WTC11 (cell line): ENCODE measurements around the gene BMP8A. TPM values are rescaled to one million over a fixed set of nuclear protein-coding genes. Genes with fewer than 3 reads are reported as not detected.

Source experiments
- ATAC-seq: fragments of 200-7000 bp; cut with Tn5 transposase; 2 replicates; pipeline ENCODE4 v1.10.0; 2021; ENCODE audit warnings: mild to moderate bottlenecking, moderate library complexity
- CTCF ChIA-PET: fragments of 300-600 bp; sonication (Branson Sonifier 250); formaldehyde crosslinking; loops from one replicate; lab custom pipeline; 2021; ENCODE audit warnings: antibody characterized with exemption; lab: Charles Lee
- POLR2A ChIA-PET: fragments of 350-600 bp; sonication (Branson Sonifier 250); formaldehyde crosslinking; loops from one replicate; lab custom pipeline; 2021; ENCODE audit warnings: antibody characterized with exemption; lab: Charles Lee
- DNase-seq: peaks from one replicate; pipeline ENCODE4 v3.0.0; 2021; ENCODE audit warnings: low spot score
- H3K27ac Mint-ChIP-seq: 2 replicates; pipeline ENCODE4 v1.8.0; 2021; ENCODE audit warnings: mixed read lengths
- H3K27me3 Mint-ChIP-seq: 2 replicates; pipeline ENCODE4 v1.8.0; 2021; ENCODE audit warnings: low read depth, mild to moderate bottlenecking, moderate library complexity, mixed read lengths
- H3K36me3 Mint-ChIP-seq: 2 replicates; pipeline ENCODE4 v1.8.0; 2021; ENCODE audit warnings: mixed read lengths
- H3K4me1 Mint-ChIP-seq: 2 replicates; pipeline ENCODE4 v1.8.0; 2022; ENCODE audit warnings: mixed read lengths
- H3K4me3 Mint-ChIP-seq: 2 replicates; pipeline ENCODE4 v1.8.0; 2021; ENCODE audit warnings: mild to moderate bottlenecking, moderate library complexity, mixed read lengths
- H3K9me3 Mint-ChIP-seq: 2 replicates; pipeline ENCODE4 v1.8.0; 2021; ENCODE audit warnings: mixed read lengths
- ATF1 ChIP-seq: sonication (generic); formaldehyde crosslinking; IDR thresholded peaks from 2 replicates; pipeline ENCODE4 v1.8.1; 2023; ENCODE audit warnings: mild to moderate bottlenecking, moderate library complexity, missing genetic modification reagents
- ATF3 ChIP-seq: sonication (generic); formaldehyde crosslinking; conservative IDR thresholded peaks from 2 replicates; pipeline ENCODE4 v1.8.1; 2022; ENCODE audit warnings: mild to moderate bottlenecking, missing genetic modification reagents
- CREB1 ChIP-seq: sonication (generic); formaldehyde crosslinking; IDR thresholded peaks from 2 replicates; pipeline ENCODE4 v1.8.0; 2023; ENCODE audit warnings: mild to moderate bottlenecking, missing genetic modification reagents
- EMX1 ChIP-seq: fragments of 250-450 bp; sonication (Bioruptor Pico); IDR thresholded peaks from 2 replicates; pipeline ENCODE4 v1.8.0; 2021; ENCODE audit warnings: mild to moderate bottlenecking
- ETV6 ChIP-seq: sonication (generic); formaldehyde crosslinking; IDR thresholded peaks from 2 replicates; pipeline ENCODE4 v1.8.1; 2022; ENCODE audit warnings: mild to moderate bottlenecking, missing genetic modification reagents
- FOXK1 ChIP-seq: sonication (generic); formaldehyde crosslinking; IDR thresholded peaks from 2 replicates; pipeline ENCODE4 v1.8.0; 2022; ENCODE audit warnings: mild to moderate bottlenecking, moderate library complexity, missing genetic modification reagents
- GABPB1 ChIP-seq: sonication (generic); formaldehyde crosslinking; IDR thresholded peaks from 2 replicates; pipeline ENCODE4 v1.8.1; 2023; ENCODE audit warnings: mild to moderate bottlenecking, missing genetic modification reagents
- HMGA2 ChIP-seq: fragments of 250-450 bp; sonication (Bioruptor Pico); IDR thresholded peaks from 2 replicates; pipeline ENCODE4 v1.4.0; 2021; ENCODE audit warnings: mild to moderate bottlenecking, moderate library complexity
- JAZF1 ChIP-seq: fragments of 250-450 bp; sonication (Bioruptor Pico); IDR thresholded peaks from 2 replicates; pipeline ENCODE4 v1.9.0; 2021; ENCODE audit warnings: moderate library complexity, mild to moderate bottlenecking, inconsistent platforms
- JUN ChIP-seq: sonication (generic); formaldehyde crosslinking; IDR thresholded peaks from 2 replicates; pipeline ENCODE4 v1.8.0; 2023; ENCODE audit warnings: mild to moderate bottlenecking, missing genetic modification reagents
- MAX ChIP-seq: sonication (generic); formaldehyde crosslinking; IDR thresholded peaks from 2 replicates; pipeline ENCODE4 v1.8.0; 2022; ENCODE audit warnings: mild to moderate bottlenecking, missing genetic modification reagents
- NFE2L1 ChIP-seq: sonication (generic); formaldehyde crosslinking; IDR thresholded peaks from 2 replicates; pipeline ENCODE4 v1.8.1; 2023; ENCODE audit warnings: missing genetic modification reagents
- NFYB ChIP-seq: sonication (generic); formaldehyde crosslinking; conservative IDR thresholded peaks from 2 replicates; pipeline ENCODE4 v1.8.0; 2022; ENCODE audit warnings: low read depth, missing genetic modification reagents
- NR1H2 ChIP-seq: sonication (generic); formaldehyde crosslinking; IDR thresholded peaks from 2 replicates; pipeline ENCODE4 v1.9.0; 2021; ENCODE audit warnings: mild to moderate bottlenecking, moderate library complexity, missing genetic modification reagents
- NR3C1 ChIP-seq: sonication (generic); formaldehyde crosslinking; conservative IDR thresholded peaks from 2 replicates; pipeline ENCODE4 v1.8.1; 2023; ENCODE audit warnings: low read depth, mild to moderate bottlenecking, missing genetic modification reagents
- PRRX2 ChIP-seq: fragments of 250-450 bp; sonication (Bioruptor Pico); IDR thresholded peaks from 2 replicates; pipeline ENCODE4 v1.8.0; 2021; ENCODE audit warnings: mild to moderate bottlenecking
- SMAD3 ChIP-seq: sonication (generic); formaldehyde crosslinking; IDR thresholded peaks from 2 replicates; pipeline ENCODE4 v1.8.0; 2022; ENCODE audit warnings: missing genetic modification reagents, mild to moderate bottlenecking, borderline replicate concordance
- SOX15 ChIP-seq: fragments of 250-450 bp; sonication (Bioruptor Pico); IDR thresholded peaks from 2 replicates; pipeline ENCODE4 v1.9.0; 2021; ENCODE audit warnings: mild to moderate bottlenecking
- SP1 ChIP-seq: sonication (generic); formaldehyde crosslinking; conservative IDR thresholded peaks from 2 replicates; pipeline ENCODE4 v1.8.1; 2022; ENCODE audit warnings: missing genetic modification reagents
- TEAD4 ChIP-seq: sonication (generic); formaldehyde crosslinking; IDR thresholded peaks from 2 replicates; pipeline ENCODE4 v1.8.0; 2022; ENCODE audit warnings: mild to moderate bottlenecking, missing genetic modification reagents
- TP53 ChIP-seq: sonication (generic); formaldehyde crosslinking; IDR thresholded peaks from 2 replicates; pipeline ENCODE4 v1.8.1; 2023; ENCODE audit warnings: mild to moderate bottlenecking, missing genetic modification reagents
- USF1 ChIP-seq: sonication (generic); formaldehyde crosslinking; IDR thresholded peaks from 2 replicates; pipeline ENCODE4 v1.8.0; 2022; ENCODE audit warnings: mild to moderate bottlenecking, missing genetic modification reagents
- ZBTB21 ChIP-seq: sonication (generic); formaldehyde crosslinking; IDR thresholded peaks from 2 replicates; pipeline ENCODE4 v1.8.1; 2023; ENCODE audit warnings: mild to moderate bottlenecking, missing genetic modification reagents, borderline replicate concordance
- ZMAT4 ChIP-seq: fragments of 250-450 bp; sonication (Bioruptor Pico); IDR thresholded peaks from 2 replicates; pipeline ENCODE4 v1.9.0; 2021; ENCODE audit warnings: mild to moderate bottlenecking
- ZNF121 ChIP-seq: sonication (generic); formaldehyde crosslinking; IDR thresholded peaks from 2 replicates; pipeline ENCODE4 v1.8.0; 2023; ENCODE audit warnings: missing genetic modification reagents
- ZNF138 ChIP-seq: sonication (generic); formaldehyde crosslinking; conservative IDR thresholded peaks from 2 replicates; pipeline ENCODE4 v1.8.1; 2022; ENCODE audit warnings: mild to moderate bottlenecking, moderate library complexity, missing genetic modification reagents
- ZNF396 ChIP-seq: fragments of 250-450 bp; sonication (Bioruptor Pico); IDR thresholded peaks from 2 replicates; pipeline ENCODE4 v1.8.0; 2021; ENCODE audit warnings: mild to moderate bottlenecking, moderate library complexity, borderline replicate concordance
- total RNA-seq: library from RNA; stranded (reverse); gene quantifications from 3 replicates; pipeline ENCODE4 v1.2.3, GENCODE V29; 2021
- TF ChIP-seq, protein P1 (sequence below): sonication (generic); formaldehyde crosslinking; IDR thresholded peaks from 2 replicates; pipeline ENCODE4 v1.8.1; 2022; ENCODE audit warnings: low read depth, missing genetic modification reagents, borderline replicate concordance
- TF ChIP-seq, protein P2 (sequence below): sonication (generic); formaldehyde crosslinking; IDR thresholded peaks from 2 replicates; pipeline ENCODE4 v1.8.0; 2023; ENCODE audit warnings: missing genetic modification reagents
- TF ChIP-seq, protein P3 (sequence below): sonication (generic); formaldehyde crosslinking; IDR thresholded peaks from 2 replicates; pipeline ENCODE4 v1.8.0; 2023; ENCODE audit warnings: mild to moderate bottlenecking, missing genetic modification reagents
- TF ChIP-seq, protein P4 (sequence below): sonication (generic); formaldehyde crosslinking; IDR thresholded peaks from 2 replicates; pipeline ENCODE4 v1.8.1; 2022; ENCODE audit warnings: mild to moderate bottlenecking, missing genetic modification reagents, moderate library complexity, borderline replicate concordance

Gene BMP8A
- total RNA-seq, 1 experiment from 2014 or later, result 0.94 TPM

- Mint-ChIP-seq H3K9me3 (no peaks in the 10 kb centered on the region), H3K36me3 (peaks cover 93% of the 10 kb centered on the region), H3K4me1 (no peaks in the 10 kb centered on the region), H3K27ac (no peak overlapping the region), H3K27me3 (no peaks in the 10 kb centered on the region)
- ATAC-seq, result no peak
- no peak for DNase-seq
- ChIA-PET POLR2A (no interaction called here), CTCF (no interaction called here)
- TF ChIP-seq ZNF138 (CRISPR knock-in tag) (no peak), EMX1 (CRISPR knock-in tag) (no peak), USF1 (CRISPR knock-in tag) (no peak), ZNF396 (CRISPR knock-in tag) (no peak), ATF1 (no peak), NR1H2 (CRISPR knock-in tag) (no peak), JUN (no peak), FOXK1 (CRISPR knock-in tag) (no peak), NFE2L1 (no peak), ZMAT4 (CRISPR knock-in tag) (no peak), ATF3 (CRISPR knock-in tag) (no peak), ETV6 (no peak), GABPB1 (CRISPR knock-in tag) (no peak), MAX (CRISPR knock-in tag) (no peak), PRRX2 (CRISPR knock-in tag) (no peak), JAZF1 (no peak)
- TF ChIP-seq, protein P1, sequence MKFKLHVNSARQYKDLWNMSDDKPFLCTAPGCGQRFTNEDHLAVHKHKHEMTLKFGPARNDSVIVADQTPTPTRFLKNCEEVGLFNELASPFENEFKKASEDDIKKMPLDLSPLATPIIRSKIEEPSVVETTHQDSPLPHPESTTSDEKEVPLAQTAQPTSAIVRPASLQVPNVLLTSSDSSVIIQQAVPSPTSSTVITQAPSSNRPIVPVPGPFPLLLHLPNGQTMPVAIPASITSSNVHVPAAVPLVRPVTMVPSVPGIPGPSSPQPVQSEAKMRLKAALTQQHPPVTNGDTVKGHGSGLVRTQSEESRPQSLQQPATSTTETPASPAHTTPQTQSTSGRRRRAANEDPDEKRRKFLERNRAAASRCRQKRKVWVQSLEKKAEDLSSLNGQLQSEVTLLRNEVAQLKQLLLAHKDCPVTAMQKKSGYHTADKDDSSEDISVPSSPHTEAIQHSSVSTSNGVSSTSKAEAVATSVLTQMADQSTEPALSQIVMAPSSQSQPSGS (CRISPR knock-in tag), result no peak
- TF ChIP-seq, protein P2, sequence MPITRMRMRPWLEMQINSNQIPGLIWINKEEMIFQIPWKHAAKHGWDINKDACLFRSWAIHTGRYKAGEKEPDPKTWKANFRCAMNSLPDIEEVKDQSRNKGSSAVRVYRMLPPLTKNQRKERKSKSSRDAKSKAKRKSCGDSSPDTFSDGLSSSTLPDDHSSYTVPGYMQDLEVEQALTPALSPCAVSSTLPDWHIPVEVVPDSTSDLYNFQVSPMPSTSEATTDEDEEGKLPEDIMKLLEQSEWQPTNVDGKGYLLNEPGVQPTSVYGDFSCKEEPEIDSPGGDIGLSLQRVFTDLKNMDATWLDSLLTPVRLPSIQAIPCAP (CRISPR knock-in tag), result no peak
- TF ChIP-seq, protein P3, sequence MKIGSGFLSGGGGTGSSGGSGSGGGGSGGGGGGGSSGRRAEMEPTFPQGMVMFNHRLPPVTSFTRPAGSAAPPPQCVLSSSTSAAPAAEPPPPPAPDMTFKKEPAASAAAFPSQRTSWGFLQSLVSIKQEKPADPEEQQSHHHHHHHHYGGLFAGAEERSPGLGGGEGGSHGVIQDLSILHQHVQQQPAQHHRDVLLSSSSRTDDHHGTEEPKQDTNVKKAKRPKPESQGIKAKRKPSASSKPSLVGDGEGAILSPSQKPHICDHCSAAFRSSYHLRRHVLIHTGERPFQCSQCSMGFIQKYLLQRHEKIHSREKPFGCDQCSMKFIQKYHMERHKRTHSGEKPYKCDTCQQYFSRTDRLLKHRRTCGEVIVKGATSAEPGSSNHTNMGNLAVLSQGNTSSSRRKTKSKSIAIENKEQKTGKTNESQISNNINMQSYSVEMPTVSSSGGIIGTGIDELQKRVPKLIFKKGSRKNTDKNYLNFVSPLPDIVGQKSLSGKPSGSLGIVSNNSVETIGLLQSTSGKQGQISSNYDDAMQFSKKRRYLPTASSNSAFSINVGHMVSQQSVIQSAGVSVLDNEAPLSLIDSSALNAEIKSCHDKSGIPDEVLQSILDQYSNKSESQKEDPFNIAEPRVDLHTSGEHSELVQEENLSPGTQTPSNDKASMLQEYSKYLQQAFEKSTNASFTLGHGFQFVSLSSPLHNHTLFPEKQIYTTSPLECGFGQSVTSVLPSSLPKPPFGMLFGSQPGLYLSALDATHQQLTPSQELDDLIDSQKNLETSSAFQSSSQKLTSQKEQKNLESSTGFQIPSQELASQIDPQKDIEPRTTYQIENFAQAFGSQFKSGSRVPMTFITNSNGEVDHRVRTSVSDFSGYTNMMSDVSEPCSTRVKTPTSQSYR (CRISPR knock-in tag), result no peak
- TF ChIP-seq, protein P4, sequence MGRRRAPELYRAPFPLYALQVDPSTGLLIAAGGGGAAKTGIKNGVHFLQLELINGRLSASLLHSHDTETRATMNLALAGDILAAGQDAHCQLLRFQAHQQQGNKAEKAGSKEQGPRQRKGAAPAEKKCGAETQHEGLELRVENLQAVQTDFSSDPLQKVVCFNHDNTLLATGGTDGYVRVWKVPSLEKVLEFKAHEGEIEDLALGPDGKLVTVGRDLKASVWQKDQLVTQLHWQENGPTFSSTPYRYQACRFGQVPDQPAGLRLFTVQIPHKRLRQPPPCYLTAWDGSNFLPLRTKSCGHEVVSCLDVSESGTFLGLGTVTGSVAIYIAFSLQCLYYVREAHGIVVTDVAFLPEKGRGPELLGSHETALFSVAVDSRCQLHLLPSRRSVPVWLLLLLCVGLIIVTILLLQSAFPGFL (CRISPR knock-in tag), result no peak
- TF ChIP-seq, all 79 proteins: peak for 0
- H3K4me3 Mint-ChIP-seq, result no peak overlapping the region
Measured at GRCh38 chr1:39563669-39564068, 72.2 kb downstream of the BMP8A start.

- ChIA-PET CTCF (no interaction called here), POLR2A (no interaction called here)
- no peaks in the 10 kb centered on the region for H3K4me1 Mint-ChIP-seq
- H3K9me3 Mint-ChIP-seq, result no peaks in the 10 kb centered on the region
- H3K4me3 Mint-ChIP-seq, result no peak overlapping the region
- DNase-seq, result no peak
- no peak for ATAC-seq
- peaks cover 93% of the 10 kb centered on the region for H3K36me3 Mint-ChIP-seq
- H3K27me3 Mint-ChIP-seq, result no peaks in the 10 kb centered on the region
- no peak overlapping the region for H3K27ac Mint-ChIP-seq
- TF ChIP-seq SOX15 (CRISPR knock-in tag), result no peak
- no peak for TF ChIP-seq SMAD3 (CRISPR knock-in tag)
- no peak for TF ChIP-seq ZBTB21 (CRISPR knock-in tag)
- TF ChIP-seq HMGA2, result no peak
- TF ChIP-seq ATF1, result no peak
- no peak for TF ChIP-seq TP53
- TF ChIP-seq TEAD4 (CRISPR knock-in tag), result no peak
- TF ChIP-seq, protein P4 (CRISPR knock-in tag), result no peak
- TF ChIP-seq CREB1 (CRISPR knock-in tag), result no peak
- TF ChIP-seq NFE2L1, result no peak
- TF ChIP-seq NR3C1 (CRISPR knock-in tag), result no peak
- no peak for TF ChIP-seq NFYB (CRISPR knock-in tag)
- TF ChIP-seq ZNF121 (CRISPR knock-in tag), result no peak
- TF ChIP-seq SP1, result no peak
Measured at GRCh38 chr1:39564340-39564739, 72.9 kb downstream of the BMP8A start.
